Fibroblast of villous mesenchyme (primary cell): ENCODE data around the gene NEURL2. TPM values are rescaled to one million over a fixed set of nuclear protein-coding genes. Genes with fewer than 3 reads are reported as not detected.

Experiments
- DNase-seq: peaks from one replicate; pipeline ENCODE4 v3.0.0-alpha.2; 2010; ENCODE audit warnings: low read depth
- H3K4me3 ChIP-seq: 2 replicates; pipeline ENCODE4 v1.5.1; 2011; ENCODE audit warnings: low read depth, mild to moderate bottlenecking, low read length
- CTCF ChIP-seq: IDR thresholded peaks from 2 replicates; pipeline ENCODE4 v1.5.1; 2012; ENCODE audit warnings: low read depth, mild to moderate bottlenecking, low read length; ENCODE audit not compliant: insufficient read depth
- total RNA-seq: library from RNA; depleted of rRNA; stranded (reverse); fragments of >200 nt; gene quantifications from 2 replicates; pipeline ENCODE4 v1.2.3, GENCODE V29; 2012

Gene NEURL2
- total RNA-seq, 1 donor = 3.9 TPM

GRCh38 chr20:45848969-45849582, 41.9 kb downstream of the NEURL2 start:
- no peak for TF ChIP-seq CTCF
- H3K4me3 ChIP-seq = no peak overlapping the region
- DNase-seq = no peak

GRCh38 chr20:45848421-45848820, 42.6 kb downstream of the NEURL2 start:
- DNase-seq = no peak
- TF ChIP-seq CTCF = no peak
- no peak overlapping the region for H3K4me3 ChIP-seq

- no peak overlapping the region for H3K4me3 ChIP-seq
- DNase-seq = no peak
- TF ChIP-seq CTCF = no peak
Observed at GRCh38 chr20:45845452-45845851, 45.6 kb downstream of the NEURL2 start.

- no peak overlapping the region for H3K4me3 ChIP-seq
- no peak for DNase-seq
- no peak for TF ChIP-seq CTCF
Observed at GRCh38 chr20:45843506-45843905, 47.5 kb downstream of the NEURL2 start.

- no peak for TF ChIP-seq CTCF
- DNase-seq = peak; percentile 91
- H3K4me3 ChIP-seq = no peak overlapping the region
Observed at GRCh38 chr20:45842169-45842812, 48.7 kb downstream of the NEURL2 start.

- TF ChIP-seq CTCF = no peak
- no peak for DNase-seq
- H3K4me3 ChIP-seq = no peak overlapping the region
Observed at GRCh38 chr20:45841407-45842129, 49.4 kb downstream of the NEURL2 start.
